Transverse colon (tissue), 4 donors: ENCODE data around the gene COMMD2. TPM values are rescaled to one million over a fixed set of nuclear protein-coding genes. Genes with fewer than 3 reads are reported as not detected.
A peak's percentile ranks its signal among the peaks of the same experiment; 100 is the strongest.

Experiments used
- DNase-seq: peaks from one replicate; pipeline ENCODE4 v3.0.0-alpha.2; 2019
- H3K27ac ChIP-seq, 4 donors: fragments of 200-600 bp; sonication (generic); 2 replicates each; pipeline ENCODE4 v1.5.1; 2016 to 2018; ENCODE audit warnings: inconsistent platforms in 4 of 4
- H3K27me3 ChIP-seq: fragments of 200-600 bp; sonication (generic); 2 replicates; pipeline ENCODE4 v1.5.1; 2017; ENCODE audit warnings: inconsistent platforms
- H3K36me3 ChIP-seq, 4 donors: fragments of 200-600 bp; sonication (generic); 2 replicates each; pipeline ENCODE4 v1.5.1; 2017 to 2019; ENCODE audit warnings: inconsistent platforms in 4 of 4
- H3K4me1 ChIP-seq, 4 donors: fragments of 200-600 bp; sonication (generic); 2 replicates each; pipeline ENCODE4 v1.5.1; 2017 to 2020; ENCODE audit warnings: inconsistent platforms in 4 of 4
- H3K4me3 ChIP-seq, 4 donors: fragments of 200-600 bp; sonication (generic); 1 replicate in 1 of 4; 2 replicates in 3 of 4; pipeline versions ENCODE4 v1.5.1 to v1.6.1; 2017 to 2019; ENCODE audit warnings: inconsistent platforms in 4 of 4
- H3K9me3 ChIP-seq, 2 donors: fragments of 200-600 bp; sonication (generic); 2 replicates each; pipeline ENCODE4 v1.5.1; 2017 to 2019; ENCODE audit warnings: inconsistent platforms in 2 of 2
- CTCF ChIP-seq, 5 experiments: fragments of 200-600 bp in 3 of 5; fragments of 450-650 bp in 2 of 5; sonication (generic) in 3 of 5; IDR thresholded peaks; 1 replicate in 2 of 5; 2 replicates in 3 of 5; pipeline ENCODE4 v1.5.1; 2016 to 2017; ENCODE audit warnings: antibody characterized with exemption in 5 of 5, inconsistent platforms in 3 of 5, mild to moderate bottlenecking in 2 of 5, moderate library complexity in 1 of 5
- EP300 ChIP-seq: sonication (generic); formaldehyde crosslinking; IDR thresholded peaks from one replicate; pipeline ENCODE4 v1.6.1; 2017; ENCODE audit warnings: antibody characterized with exemption, low read depth
- POLR2A ChIP-seq: fragments of 450-650 bp; IDR thresholded peaks from one replicate; pipeline ENCODE4 v1.6.1; 2016; ENCODE audit warnings: antibody characterized with exemption, mild to moderate bottlenecking, moderate library complexity
- POLR2AphosphoS5 ChIP-seq, 3 donors: sonication (generic); formaldehyde crosslinking; IDR thresholded peaks; one replicate each; pipeline ENCODE4 v1.6.1; 2016; ENCODE audit warnings: antibody characterized with exemption in 3 of 3
- WGBS, 2 donors: methylation state at CpG; one replicate each; pipeline ENCODE4 v1.1.5; 2018; ENCODE audit warnings: low coverage in 1 of 2; 5-methylcytosine and 5-hydroxymethylcytosine counted together
- in situ Hi-C, 4 donors: fragments of 200-750 bp; cut with MboI; loops; one replicate each; pipeline versions ENCODE4 v1.15.0 to v1.15.1; 2017; ENCODE audit warnings: low sequenced_read_pairs in 3 of 4, low pct_ligation_motif_present in 1 of 4, low pct_unique_long_range_greater_than_20kb in 1 of 4
- intact Hi-C: fragments of 100-400 bp; cut with DNase I; formaldehyde crosslinking; loops from one replicate; pipeline ENCODE4 v1.15.1; 2023; ENCODE audit warnings: low total_unique reads
- small RNA-seq, 4 donors: library from RNA; depleted of rRNA; stranded (forward); fragments of <200 nt; gene quantifications; one replicate each; pipeline ENCODE3, GENCODE V24; 2016
- total RNA-seq, 4 donors: library from RNA; depleted of rRNA; stranded (reverse); fragments of >200 nt; gene quantifications; one replicate each; pipeline ENCODE4 v1.1.0, GENCODE V29; 2016

COMMD2 gene
- total RNA-seq, 4 donors from 2014 or later: 11.3 to 20.2 (median 16.1) TPM

- Histone ChIP-seq H3K9me3 (peaks cover 0 to 8% of the 10 kb centered on the region in 2 donors), H3K27ac (peak overlapping the region; percentile 13 to 42 (median 38)), H3K27me3 (no peaks in the 10 kb centered on the region), H3K36me3 (no peaks in the 10 kb centered on the region), H3K4me1 (no peaks in the 10 kb centered on the region), H3K4me3 (no peak overlapping the region)
- no peak for DNase-seq
- in situ Hi-C loops (loop anchor here in 2 of 4 donors (25.0 kb wide), 1 partner anchor 189 kb away; no protein-coding TSS in a partner anchor), intact Hi-C loops (no loop called here)
- TF ChIP-seq CTCF (IDR thresholded peaks at IDR 0.05) (no peak), EP300 (no peak), POLR2AphosphoS5 (IDR thresholded peaks at IDR 0.05) (no peak), POLR2A (no peak)
- WGBS, 2 donors: 69 to 78% methylated on average over 12 of the region's 12 CpGs
Observed at GRCh38 chr3:149701206-149701976, 50.9 kb downstream of the COMMD2 start.

Small RNA genes lying within 50 kb of the gene (small RNA-seq; reads per million reads assigned to genes)
- gene RNU6-507P: 0 reads per million in 4 donors

Other genes starting within 250 kb of the COMMD2 start
- gene WWTR1, start 94.5 kb downstream of the COMMD2 start, total RNA-seq: 10 to 100 TPM; 40.3 to 80.4 (median 67.6) TPM
- gene ANKUB1, start 40.1 kb upstream of the COMMD2 start, total RNA-seq: not detected
- gene RNF13, start 60.7 kb upstream of the COMMD2 start, total RNA-seq: 10 to 100 TPM; 18.3 to 68.6 (median 42.8) TPM
- gene PFN2, start 218.4 kb upstream of the COMMD2 start, total RNA-seq: 10 to 100 TPM; 14.1 to 49.1 (median 42.6) TPM